ENCODE results near the gene ECE2. TPM values are rescaled to one million over a fixed set of nuclear protein-coding genes. Genes with fewer than 3 reads are reported as not detected.

Gene ECE2
- total RNA-seq, 6 donors from 2014 or later, result not detected

DNA sequence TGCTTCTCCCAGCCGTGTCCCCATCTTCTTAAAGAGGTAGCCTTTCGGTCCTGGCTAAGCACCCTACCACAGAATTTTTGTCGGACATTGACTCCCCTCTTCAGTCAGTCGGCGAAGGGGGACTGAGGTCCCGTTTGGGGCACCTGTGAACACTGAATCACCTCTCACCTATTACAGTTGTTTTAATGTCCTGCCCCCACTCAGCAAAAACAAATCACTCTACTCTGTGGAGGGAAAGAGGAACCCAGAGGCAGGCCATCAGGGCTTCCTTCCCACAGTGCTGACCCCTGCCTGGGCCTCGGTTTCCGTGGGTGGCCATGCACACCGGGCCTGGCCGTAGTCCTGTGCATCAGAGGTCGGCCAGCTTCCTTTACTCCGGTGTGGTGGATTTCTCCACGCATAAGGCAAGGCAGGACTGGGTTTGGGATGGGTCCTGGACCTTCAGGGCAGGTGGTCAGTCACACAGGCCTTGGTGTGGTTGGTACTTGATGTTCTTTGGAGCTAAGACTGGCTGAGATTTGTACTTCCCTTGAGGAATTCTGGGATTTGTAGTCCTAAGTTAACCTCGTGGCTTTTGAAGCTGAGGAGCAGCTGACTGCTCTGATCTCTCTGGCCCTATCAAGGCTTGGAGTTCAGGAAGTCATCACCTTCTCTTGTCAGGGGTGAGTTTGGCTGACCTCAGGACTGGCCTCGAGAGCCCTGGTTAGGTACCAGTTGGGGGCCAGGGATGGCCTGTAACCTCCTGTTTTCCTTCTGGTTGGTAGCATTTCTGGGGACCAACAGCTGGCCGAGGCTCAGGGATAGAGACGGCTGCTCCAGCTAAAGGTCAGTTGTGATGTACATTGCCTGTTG lies 61.0 kb downstream of the ECE2 start:
- no peaks in the 10 kb centered on the region for H3K27me3 ChIP-seq
- peak overlapping the region; percentile 67 to 93 (median 87) for H3K4me3 ChIP-seq
- WGBS, 2 donors, result 31 to 35% methylated on average over 10 to 16 of the region's 17 CpGs
- peaks cover 36 to 52% (median 38%) of the 10 kb centered on the region in 4 donors for H3K4me1 ChIP-seq
- TF ChIP-seq POLR2AphosphoS5 (IDR thresholded peaks at IDR 0.05), result peak; percentile 17 to 24
- TF ChIP-seq POLR2A (IDR thresholded peaks at IDR 0.05), result peak in 1 of 4 donors; percentile 12
- TF ChIP-seq, protein P1, sequence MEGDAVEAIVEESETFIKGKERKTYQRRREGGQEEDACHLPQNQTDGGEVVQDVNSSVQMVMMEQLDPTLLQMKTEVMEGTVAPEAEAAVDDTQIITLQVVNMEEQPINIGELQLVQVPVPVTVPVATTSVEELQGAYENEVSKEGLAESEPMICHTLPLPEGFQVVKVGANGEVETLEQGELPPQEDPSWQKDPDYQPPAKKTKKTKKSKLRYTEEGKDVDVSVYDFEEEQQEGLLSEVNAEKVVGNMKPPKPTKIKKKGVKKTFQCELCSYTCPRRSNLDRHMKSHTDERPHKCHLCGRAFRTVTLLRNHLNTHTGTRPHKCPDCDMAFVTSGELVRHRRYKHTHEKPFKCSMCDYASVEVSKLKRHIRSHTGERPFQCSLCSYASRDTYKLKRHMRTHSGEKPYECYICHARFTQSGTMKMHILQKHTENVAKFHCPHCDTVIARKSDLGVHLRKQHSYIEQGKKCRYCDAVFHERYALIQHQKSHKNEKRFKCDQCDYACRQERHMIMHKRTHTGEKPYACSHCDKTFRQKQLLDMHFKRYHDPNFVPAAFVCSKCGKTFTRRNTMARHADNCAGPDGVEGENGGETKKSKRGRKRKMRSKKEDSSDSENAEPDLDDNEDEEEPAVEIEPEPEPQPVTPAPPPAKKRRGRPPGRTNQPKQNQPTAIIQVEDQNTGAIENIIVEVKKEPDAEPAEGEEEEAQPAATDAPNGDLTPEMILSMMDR (IDR thresholded peaks at IDR 0.05), result no peak
- ATAC-seq (ENCODE audit: low FRiP score in 2 of 2) (peak; percentile 7 to 50), DNase-seq (no peak)
- H3K36me3 ChIP-seq, result peaks cover 21 to 40% (median 30%) of the 10 kb centered on the region in 4 donors
- peak overlapping the region; percentile 93 to 97 (median 95) for H3K27ac ChIP-seq
- no peaks in the 10 kb centered on the region for H3K9me3 ChIP-seq

DNA sequence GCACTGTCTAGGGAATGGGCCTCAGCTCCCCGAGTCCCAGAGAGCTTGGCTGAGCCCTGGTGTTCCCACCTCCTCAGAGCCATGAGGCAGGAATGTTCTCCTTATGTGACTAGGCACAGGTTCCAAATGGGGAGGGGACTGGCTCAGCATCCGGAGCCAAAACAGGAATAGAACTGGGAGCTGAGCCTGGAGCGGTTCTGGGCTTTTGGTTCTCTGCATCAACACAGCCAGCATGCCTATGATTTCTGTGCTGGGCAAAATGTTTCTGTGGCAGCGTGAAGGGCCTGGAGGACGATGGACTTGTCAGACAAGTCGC lies 61.5 kb downstream of the ECE2 start, which contains the start of gene FAM131A:
TSS of gene FAM131A (plus strand) at position 202 of the 316 bp plus-strand sequence. CDS start at position 233, 31 bp downstream.
- Histone ChIP-seq H3K36me3 (peaks cover 15 to 40% (median 29%) of the 10 kb centered on the region in 4 donors), H3K4me1 (peaks cover 33 to 52% (median 38%) of the 10 kb centered on the region in 4 donors), H3K27ac (peak within 1 kb of the TSS; percentile 93 to 97 (median 95)), H3K27me3 (no peaks in the 10 kb centered on the region), H3K4me3 (peak within 1 kb of the TSS; percentile 67 to 93 (median 87)), H3K9me3 (no peaks in the 10 kb centered on the region)
- WGBS, 2 donors, result 73 to 77% methylated on average over 4 to 6 of the region's 6 CpGs
- TF ChIP-seq EP300 (IDR thresholded peaks at IDR 0.05) (no peak), POLR2AphosphoS5 (IDR thresholded peaks at IDR 0.05) (no peak), POLR2A (IDR thresholded peaks at IDR 0.05) (no peak)
- TF ChIP-seq, protein P1 (IDR thresholded peaks at IDR 0.05), result no peak
- ATAC-seq (ENCODE audit: low FRiP score in 2 of 2), result no peak
- no peak for DNase-seq

DNA sequence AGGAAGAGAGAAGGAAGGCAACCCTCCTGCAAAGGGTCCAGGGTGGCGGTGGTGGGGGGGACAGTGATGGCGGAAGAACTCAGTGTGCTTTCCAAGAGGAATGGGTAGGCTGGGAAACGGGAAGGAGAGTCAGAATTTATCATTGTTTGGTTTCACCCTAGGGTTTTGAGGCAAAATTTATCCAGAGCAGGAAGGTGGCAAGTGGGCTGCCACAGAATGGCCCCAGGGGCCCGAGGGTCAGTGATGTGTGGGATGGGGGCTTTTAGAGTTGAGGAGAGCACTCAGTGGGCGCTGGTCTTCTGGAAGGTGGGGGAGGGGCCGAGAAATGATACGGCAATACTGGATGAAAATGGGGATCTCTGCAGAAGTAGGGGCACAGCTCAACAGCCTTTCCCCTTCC lies 62.2 kb downstream of the ECE2 start:
- H3K4me3 ChIP-seq, result peak overlapping the region in 2 of 4 donors; percentile 1 to 10
- WGBS, 2 donors, result 66 to 72% methylated on average over 7 of the region's 7 CpGs

DNA sequence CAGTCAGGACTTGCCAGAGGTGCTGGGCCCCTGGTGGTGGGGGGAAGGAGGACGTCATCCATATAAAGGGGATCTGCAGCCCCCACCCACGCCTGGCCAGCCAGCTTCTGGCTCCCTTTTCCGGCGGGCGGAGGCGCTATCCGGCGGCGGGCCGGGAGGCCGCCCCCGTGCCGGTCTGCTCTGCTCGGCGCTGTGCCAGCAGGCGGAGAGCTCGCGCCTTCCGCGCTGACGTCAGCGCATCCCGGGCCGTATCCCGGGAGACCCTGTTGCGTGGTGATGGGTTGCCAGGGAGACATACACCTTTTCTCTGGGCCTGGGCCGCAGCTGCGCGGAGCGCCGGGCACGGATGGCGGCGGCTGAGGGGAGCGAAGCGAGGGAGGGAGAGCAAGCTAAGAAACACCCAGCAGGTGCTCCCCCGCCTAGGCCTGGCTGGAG lies 62.7 kb downstream of the ECE2 start:
- ATAC-seq (ENCODE audit: low FRiP score in 2 of 2) (peak in 1 of 2 donors; percentile 36), DNase-seq (peak in 1 of 2 donors; percentile 91)
- peaks cover 33 to 52% (median 39%) of the 10 kb centered on the region in 4 donors for H3K4me1 ChIP-seq
- TF ChIP-seq POLR2AphosphoS5 (IDR thresholded peaks at IDR 0.05), result no peak
- TF ChIP-seq, protein P1 (IDR thresholded peaks at IDR 0.05), result peak in 3 of 6 experiments; percentile 8 to 34 (median 20)
- peak overlapping the region in 3 of 4 donors; percentile 1 to 22 (median 11) for H3K4me3 ChIP-seq
- WGBS, 2 donors, result 51 to 76% methylated on average over 5 to 31 of the region's 37 CpGs
- H3K27ac ChIP-seq, result peak overlapping the region; percentile 38 to 97 (median 94)
- H3K9me3 ChIP-seq, result no peaks in the 10 kb centered on the region
- peaks cover 6 to 40% (median 24%) of the 10 kb centered on the region in 4 donors for H3K36me3 ChIP-seq
- no peaks in the 10 kb centered on the region for H3K27me3 ChIP-seq

More for the DNA sequence above, 62.2 kb downstream of the ECE2 start:
- peaks cover 10 to 40% (median 27%) of the 10 kb centered on the region in 4 donors for H3K36me3 ChIP-seq
- H3K27ac ChIP-seq, result peak overlapping the region; percentile 11 to 97 (median 94)
- no peaks in the 10 kb centered on the region for H3K9me3 ChIP-seq
- ATAC-seq (ENCODE audit: low FRiP score in 2 of 2) (no peak), DNase-seq (no peak)
- peaks cover 33 to 52% (median 39%) of the 10 kb centered on the region in 4 donors for H3K4me1 ChIP-seq
- TF ChIP-seq POLR2A (IDR thresholded peaks at IDR 0.05), result no peak
- TF ChIP-seq POLR2AphosphoS5 (IDR thresholded peaks at IDR 0.05), result no peak
- TF ChIP-seq, protein P1 (IDR thresholded peaks at IDR 0.05), result no peak
- no peak for TF ChIP-seq EP300 (IDR thresholded peaks at IDR 0.05)
- no peaks in the 10 kb centered on the region for H3K27me3 ChIP-seq

Measured in upper lobe of left lung (tissue), 6 donors.